Smooth muscle cell (in vitro differentiated cells): ENCODE measurements around the gene SLC16A9. TPM values are rescaled to one million over a fixed set of nuclear protein-coding genes. Genes with fewer than 3 reads are reported as not detected.

Experiments
- DNase-seq: peaks from one replicate; lab custom pipeline; 2025; ENCODE audit not compliant: unreplicated experiment; lab: John Stamatoyannopoulos, UW
- H2AFZ ChIP-seq: fragments of 200-600 bp; sonication (generic); 2 replicates; pipeline ENCODE4 v1.6.0; 2016; ENCODE audit warnings: antibody characterized with exemption, low read depth, mild to moderate bottlenecking
- H3F3A ChIP-seq: fragments of 200-600 bp; sonication (generic); 2 replicates; pipeline ENCODE4 v1.6.0; 2017; ENCODE audit warnings: antibody characterized with exemption, low read depth
- H3K27ac ChIP-seq: fragments of 200-600 bp; sonication (generic); 2 replicates; pipeline ENCODE4 v1.5.1; 2016; ENCODE audit warnings: low read depth, mild to moderate bottlenecking
- H3K27me3 ChIP-seq: fragments of 200-600 bp; sonication (generic); 2 replicates; pipeline ENCODE4 v1.6.1; 2016; ENCODE audit warnings: low read depth, mild to moderate bottlenecking
- H3K36me3 ChIP-seq: fragments of 200-600 bp; sonication (generic); 2 replicates; pipeline ENCODE4 v1.5.1; 2016; ENCODE audit warnings: low read depth
- H3K4me1 ChIP-seq: fragments of 200-600 bp; sonication (generic); 2 replicates; pipeline ENCODE4 v1.5.1; 2016; ENCODE audit warnings: low read depth
- H3K4me2 ChIP-seq: fragments of 200-600 bp; sonication (generic); 2 replicates; pipeline ENCODE4 v1.6.0; 2016; ENCODE audit warnings: mild to moderate bottlenecking
- H3K4me3 ChIP-seq: fragments of 200-600 bp; sonication (generic); 2 replicates; pipeline ENCODE4 v1.5.1; 2016; ENCODE audit warnings: mild to moderate bottlenecking
- H3K79me2 ChIP-seq: fragments of 200-600 bp; sonication (generic); 2 replicates; pipeline ENCODE4 v1.6.0; 2016; ENCODE audit warnings: low read depth, mild to moderate bottlenecking
- H3K9ac ChIP-seq: fragments of 200-600 bp; sonication (generic); 2 replicates; pipeline ENCODE4 v1.6.0; 2016; ENCODE audit warnings: low read depth
- H3K9me3 ChIP-seq: fragments of 200-600 bp; sonication (generic); replicated peaks from 2 replicates; pipeline ENCODE4 v1.5.1; 2016; ENCODE audit warnings: low read depth
- H4K20me1 ChIP-seq: fragments of 200-600 bp; sonication (generic); 2 replicates; pipeline ENCODE4 v1.6.0; 2016; ENCODE audit warnings: low read depth
- CTCF ChIP-seq: fragments of 200-600 bp; sonication (generic); IDR thresholded peaks from 2 replicates; pipeline ENCODE4 v1.5.1; 2017; ENCODE audit warnings: borderline replicate concordance, mild to moderate bottlenecking, antibody characterized with exemption; ENCODE audit not compliant: insufficient read depth, poor library complexity, severe bottlenecking
- WGBS: methylation state at CpG from one replicate; pipeline ENCODE4 v1.1.7; 2016; ENCODE audit warnings: low lambda C conversion rate; 5-methylcytosine and 5-hydroxymethylcytosine counted together
- polyA plus RNA-seq: library from polyadenylated mRNA; unstranded; fragments of >200 nt; fragmentation: Nextera tagmentation; extraction: Ambion mirVana; gene quantifications from 2 replicates; pipeline ENCODE4 v1.2.1, GENCODE V29; 2016
- total RNA-seq: library from RNA; depleted of rRNA; stranded (reverse); fragments of >200 nt; gene quantifications from 2 replicates; pipeline ENCODE4 v1.2.3, GENCODE V29; 2014

Gene SLC16A9
- total and polyA plus RNA-seq, 2 experiments from 2014 or later: 0.90 to 2.1 TPM

DNA sequence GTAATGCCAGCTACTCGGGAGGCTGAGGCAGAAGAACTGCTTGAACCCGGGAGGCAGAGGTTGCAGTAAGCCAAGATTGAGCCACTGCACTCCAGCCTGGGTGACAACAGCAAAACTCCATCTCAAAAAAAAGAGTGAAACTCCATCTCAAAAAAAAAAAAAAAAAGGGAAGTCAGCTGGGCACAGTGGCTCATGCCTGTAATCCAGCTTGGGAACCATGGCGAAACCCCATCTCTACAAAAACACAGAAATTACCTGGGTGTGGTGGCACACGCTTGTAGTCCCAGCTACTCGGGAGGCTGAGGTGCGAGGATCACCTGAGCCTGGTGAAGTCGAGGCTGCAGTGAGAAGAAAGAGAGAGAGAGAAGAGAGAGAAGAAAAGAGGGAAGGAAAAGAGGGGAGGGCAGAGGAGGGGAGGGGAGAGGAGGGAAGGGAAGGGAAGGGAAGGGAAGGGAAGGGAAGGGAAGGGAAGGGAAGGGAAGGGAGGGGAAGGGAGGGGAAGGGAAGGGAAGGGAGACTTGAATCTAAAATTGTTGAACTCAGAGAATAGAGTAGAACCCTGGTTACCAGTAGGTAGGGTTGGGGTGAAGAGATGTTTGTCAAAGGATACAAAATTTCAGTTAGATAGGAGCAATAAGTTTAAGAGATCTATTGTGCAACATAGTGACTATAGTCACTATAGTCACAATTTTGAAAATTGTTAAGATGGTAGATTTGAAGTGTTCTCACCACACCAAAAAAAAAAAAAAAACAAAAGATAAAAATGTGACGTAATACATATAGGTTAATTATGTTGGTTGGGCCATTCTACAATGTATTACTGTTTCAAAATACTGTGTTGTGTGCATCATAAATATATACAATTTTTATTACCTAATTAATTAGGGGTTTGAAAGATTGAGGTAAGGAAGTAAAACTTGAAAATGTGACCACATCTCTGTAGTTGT lies 2.5 kb downstream of the SLC16A9 start:
- no peaks in the 10 kb centered on the region for H4K20me1 ChIP-seq
- no peak overlapping the region for H3K4me3 ChIP-seq
- H3K9ac ChIP-seq: no peak overlapping the region
- peaks cover 29% of the 10 kb centered on the region for H3K27me3 ChIP-seq
- no peak for TF ChIP-seq CTCF
- no peak overlapping the region for H3K27ac ChIP-seq
- 94% methylated on average over 8 of the region's 8 CpGs for WGBS
- no peaks in the 10 kb centered on the region for H3K36me3 ChIP-seq
- no peaks in the 10 kb centered on the region for H3F3A ChIP-seq
- H3K79me2 ChIP-seq: no peaks in the 10 kb centered on the region
- no peak overlapping the region for H3K4me2 ChIP-seq
- no peaks in the 10 kb centered on the region for H3K9me3 ChIP-seq
- no peak overlapping the region for H2AFZ ChIP-seq
- DNase-seq: no peak
- H3K4me1 ChIP-seq: peaks cover 5% of the 10 kb centered on the region

GRCh38 chr10:59705931-59706330 lies 3.7 kb downstream of the SLC16A9 start:
- Histone ChIP-seq H3K27me3 (peaks cover 28% of the 10 kb centered on the region), H3K4me1 (peaks cover 5% of the 10 kb centered on the region), H3K79me2 (no peaks in the 10 kb centered on the region), H3K36me3 (no peaks in the 10 kb centered on the region), H3K27ac (no peak overlapping the region), H3K4me2 (no peak overlapping the region), H4K20me1 (no peaks in the 10 kb centered on the region), H3K9me3 (no peaks in the 10 kb centered on the region), H3F3A (no peaks in the 10 kb centered on the region), H3K4me3 (no peak overlapping the region), H2AFZ (no peak overlapping the region), H3K9ac (no peak overlapping the region)
- no peak for DNase-seq
- TF ChIP-seq CTCF: no peak

GRCh38 chr10:59704630-59705029 lies 5.0 kb downstream of the SLC16A9 start:
- no peak overlapping the region for H3K27ac ChIP-seq
- no peaks in the 10 kb centered on the region for H3K79me2 ChIP-seq
- no peaks in the 10 kb centered on the region for H3K9me3 ChIP-seq
- WGBS: 86% methylated on average over 2 of the region's 2 CpGs
- no peaks in the 10 kb centered on the region for H3K36me3 ChIP-seq
- no peaks in the 10 kb centered on the region for H4K20me1 ChIP-seq
- H3K4me2 ChIP-seq: no peak overlapping the region
- no peak for DNase-seq
- H3K27me3 ChIP-seq: peaks cover 22% of the 10 kb centered on the region
- H3K4me1 ChIP-seq: peaks cover 5% of the 10 kb centered on the region
- no peaks in the 10 kb centered on the region for H3F3A ChIP-seq
- no peak overlapping the region for H3K4me3 ChIP-seq
- no peak for TF ChIP-seq CTCF
- no peak overlapping the region for H2AFZ ChIP-seq
- H3K9ac ChIP-seq: no peak overlapping the region

GRCh38 chr10:59702347-59702746 lies 7.3 kb downstream of the SLC16A9 start:
- H3K9ac ChIP-seq: no peak overlapping the region
- H2AFZ ChIP-seq: no peak overlapping the region
- H3K4me2 ChIP-seq: no peak overlapping the region
- WGBS: 64% methylated on average over 4 of the region's 4 CpGs
- no peaks in the 10 kb centered on the region for H3F3A ChIP-seq
- no peak for DNase-seq
- H3K4me3 ChIP-seq: no peak overlapping the region
- H3K36me3 ChIP-seq: no peaks in the 10 kb centered on the region
- TF ChIP-seq CTCF: no peak
- H3K4me1 ChIP-seq: no peaks in the 10 kb centered on the region
- no peak overlapping the region for H3K27ac ChIP-seq
- H4K20me1 ChIP-seq: no peaks in the 10 kb centered on the region
- H3K27me3 ChIP-seq: peaks cover under 1% of the 10 kb centered on the region
- H3K79me2 ChIP-seq: no peaks in the 10 kb centered on the region
- H3K9me3 ChIP-seq: no peaks in the 10 kb centered on the region
